HepG2 (cell line): ENCODE measurements around the gene FGF21. TPM values are rescaled to one million over a fixed set of nuclear protein-coding genes. Genes with fewer than 3 reads are reported as not detected.
A peak's percentile ranks its signal among the peaks of the same experiment; 100 is the strongest.

ENCODE experiments used
- BRF2 ChIP-seq: sonication (generic); formaldehyde crosslinking; IDR thresholded peaks from 2 replicates; pipeline ENCODE4 v1.8.1; 2022; ENCODE audit warnings: mild to moderate bottlenecking, missing genetic modification reagents
- CBX5 ChIP-seq: sonication (generic); formaldehyde crosslinking; IDR thresholded peaks from 2 replicates; pipeline ENCODE4 v1.4.0; 2020; ENCODE audit warnings: missing genetic modification reagents, borderline replicate concordance
- GATAD1 ChIP-seq: IDR thresholded peaks from 2 replicates; pipeline ENCODE4 v1.6.1; 2016; ENCODE audit warnings: missing genetic modification reagents, missing compliant biosample characterization
- HBP1 ChIP-seq: IDR thresholded peaks from 2 replicates; pipeline ENCODE4 v1.6.1; 2016; ENCODE audit warnings: low read depth, control low read depth
- IRX3 ChIP-seq: sonication (generic); formaldehyde crosslinking; IDR thresholded peaks from 2 replicates; pipeline ENCODE4 v1.8.1; 2023; ENCODE audit warnings: mild to moderate bottlenecking, low read depth, missing genetic modification reagents, borderline replicate concordance
- ISL2 ChIP-seq: sonication (generic); formaldehyde crosslinking; IDR thresholded peaks from 2 replicates; pipeline ENCODE4 v1.5.0; 2020; ENCODE audit warnings: missing genetic modification reagents
- MED8 ChIP-seq: sonication (generic); formaldehyde crosslinking; IDR thresholded peaks from 2 replicates; pipeline ENCODE4 v1.8.1; 2023; ENCODE audit warnings: mild to moderate bottlenecking, missing genetic modification reagents; ENCODE audit not compliant: insufficient replicate concordance
- NR0B2 ChIP-seq: sonication (generic); formaldehyde crosslinking; IDR thresholded peaks from 2 replicates; pipeline ENCODE4 v1.4.0; 2020; ENCODE audit warnings: mild to moderate bottlenecking, missing genetic modification reagents
- NR2F1 ChIP-seq, 2 experiments: fragments of 450-650 bp in 1 of 2; formaldehyde crosslinking in 1 of 2; IDR thresholded peaks; 2 replicates each; pipeline versions ENCODE4 v1.5.0 to v1.6.1; 2016 to 2020; ENCODE audit warnings: mild to moderate bottlenecking in 1 of 2, missing compliant biosample characterization in 1 of 2, missing genetic modification reagents in 1 of 2, moderate library complexity in 1 of 2
- PHF20 ChIP-seq: sonication (generic); formaldehyde crosslinking; IDR thresholded peaks from 2 replicates; pipeline ENCODE4 v1.5.0; 2020; ENCODE audit warnings: mild to moderate bottlenecking, missing genetic modification reagents
- RBM39 ChIP-seq: fragments of 200-400 bp; formaldehyde crosslinking; IDR thresholded peaks from one replicate; pipeline ENCODE4 v1.6.1; 2018; ENCODE audit warnings: antibody characterized with exemption, mild to moderate bottlenecking, low read depth, low read length; ENCODE audit not compliant: poor library complexity, severe bottlenecking
- RFX5 ChIP-seq: IDR thresholded peaks from 2 replicates; pipeline ENCODE4 v1.6.1; 2011; ENCODE audit warnings: low read depth, low read length, improper control_type of control experiment
- RXRA ChIP-seq: sonication (generic); formaldehyde crosslinking; IDR thresholded peaks from 2 replicates; pipeline ENCODE4 v1.5.1; 2020; ENCODE audit warnings: missing genetic modification reagents
- SP2 ChIP-seq: sonication (generic); formaldehyde crosslinking; IDR thresholded peaks from 2 replicates; pipeline ENCODE4 v1.5.1; 2020; ENCODE audit warnings: mild to moderate bottlenecking, missing genetic modification reagents
- SP4 ChIP-seq: sonication (generic); formaldehyde crosslinking; IDR thresholded peaks from 2 replicates; pipeline ENCODE4 v1.8.1; 2023; ENCODE audit warnings: mild to moderate bottlenecking, missing genetic modification reagents
- SRSF1 ChIP-seq: fragments of 200-400 bp; formaldehyde crosslinking; optimal IDR thresholded peaks from 2 replicates; pipeline ENCODE3; 2017; ENCODE audit warnings: mild to moderate bottlenecking, low read depth, low read length, moderate library complexity
- U2AF2 ChIP-seq: fragments of 200-400 bp; formaldehyde crosslinking; IDR thresholded peaks from 2 replicates; pipeline ENCODE4 v1.6.1; 2017; ENCODE audit warnings: low read depth, mild to moderate bottlenecking, low read length
- ZBTB39 ChIP-seq: sonication (generic); formaldehyde crosslinking; IDR thresholded peaks from 2 replicates; pipeline ENCODE4 v1.5.0; 2020; ENCODE audit warnings: missing genetic modification reagents
- ZFP41 ChIP-seq: sonication (generic); formaldehyde crosslinking; IDR thresholded peaks from 2 replicates; pipeline ENCODE4 v1.4.0; 2020; ENCODE audit warnings: mild to moderate bottlenecking, missing genetic modification reagents, borderline replicate concordance
- ZNF607 ChIP-seq: sonication (generic); formaldehyde crosslinking; IDR thresholded peaks from 2 replicates; pipeline ENCODE4 v1.5.1; 2020; ENCODE audit warnings: missing genetic modification reagents, mild to moderate bottlenecking, borderline replicate concordance
- ZNF629 ChIP-seq: sonication (generic); formaldehyde crosslinking; conservative IDR thresholded peaks from 2 replicates; pipeline ENCODE4 v1.5.0; 2020; ENCODE audit warnings: missing genetic modification reagents
- polyA plus RNA-seq, 8 experiments: library from polyadenylated mRNA; depleted of rRNA in 3 of 8; stranded (reverse) in 7 of 8; unstranded in 1 of 8; fragments of >200 nt; fragmentation: Illumina TruSeq in 4 of 8; extraction: Trizol in 4 of 8; gene quantifications; 2 replicates each; pipeline versions ENCODE4 v1.2.1 to v1.2.3, GENCODE V29; 2011 to 2016; ENCODE audit warnings: low read depth in 4 of 8, missing spikeins in 1 of 8, mixed read lengths in 1 of 8; ENCODE audit not compliant: insufficient read depth in 1 of 8
- total RNA-seq, 5 experiments: library from RNA; depleted of rRNA; stranded (reverse); fragments of >200 nt; fragmentation: Illumina TruSeq; extraction: Trizol; gene quantifications; 2 replicates each; pipeline ENCODE4 v1.2.3, GENCODE V29; 2016; ENCODE audit warnings: low read depth in 1 of 5
- TF ChIP-seq, protein P1 (sequence below): IDR thresholded peaks from 2 replicates; pipeline ENCODE4 v1.6.1; 2012; ENCODE audit warnings: inconsistent platforms
- TF ChIP-seq, protein P2 (sequence below): sonication (generic); formaldehyde crosslinking; IDR thresholded peaks from 2 replicates; pipeline ENCODE4 v1.4.0; 2020; ENCODE audit warnings: missing genetic modification reagents

FGF21 gene
- total and polyA plus RNA-seq, 2 of the 13 experiments (the other 11 are each of a cell fraction or from before 2014, with no cell fraction given) = 0.17 TPM; not detected in 1

- TF ChIP-seq ZFP41 (CRISPR knock-in tag) (no peak), NR0B2 (CRISPR knock-in tag) (no peak), RXRA (peak; percentile 78), RBM39 (peak; percentile 47), ZNF607 (CRISPR knock-in tag) (no peak), BRF2 (CRISPR knock-in tag) (no peak), SP2 (CRISPR knock-in tag) (peak; percentile 18; the same call in 1 of the 2 replicates), ZNF629 (CRISPR knock-in tag) (no peak), NR2F1 (CRISPR knock-in tag; IDR thresholded peaks at IDR 0.05) (no peak), GATAD1 (CRISPR knock-in tag) (no peak; the same call in 1 of the 2 replicates), ZBTB39 (CRISPR knock-in tag) (no peak), IRX3 (CRISPR knock-in tag) (no peak), SP4 (CRISPR knock-in tag) (peak; percentile 48; the same call in 1 of the 2 replicates), SRSF1 (no peak), U2AF2 (no peak), HBP1 (no peak), RFX5 (no peak), MED8 (no peak), PHF20 (CRISPR knock-in tag) (no peak), CBX5 (CRISPR knock-in tag) (0 out of 2 replicates have a peak, but pooled peaks have one; percentile 80), ISL2 (CRISPR knock-in tag) (no peak)
- TF ChIP-seq, protein P1, sequence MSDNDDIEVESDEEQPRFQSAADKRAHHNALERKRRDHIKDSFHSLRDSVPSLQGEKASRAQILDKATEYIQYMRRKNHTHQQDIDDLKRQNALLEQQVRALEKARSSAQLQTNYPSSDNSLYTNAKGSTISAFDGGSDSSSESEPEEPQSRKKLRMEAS = peak; percentile 10; the same call in 1 of the 2 replicates
- TF ChIP-seq, protein P2, sequence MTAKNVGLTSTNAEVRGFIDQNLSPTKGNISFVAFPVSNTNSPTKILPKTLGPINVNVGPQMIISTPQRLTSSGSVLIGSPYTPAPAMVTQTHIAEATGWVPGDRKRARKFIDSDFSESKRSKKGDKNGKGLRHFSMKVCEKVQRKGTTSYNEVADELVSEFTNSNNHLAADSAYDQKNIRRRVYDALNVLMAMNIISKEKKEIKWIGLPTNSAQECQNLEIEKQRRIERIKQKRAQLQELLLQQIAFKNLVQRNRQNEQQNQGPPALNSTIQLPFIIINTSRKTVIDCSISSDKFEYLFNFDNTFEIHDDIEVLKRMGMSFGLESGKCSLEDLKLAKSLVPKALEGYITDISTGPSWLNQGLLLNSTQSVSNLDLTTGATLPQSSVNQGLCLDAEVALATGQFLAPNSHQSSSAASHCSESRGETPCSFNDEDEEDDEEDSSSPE (CRISPR knock-in tag) = 0 out of 2 replicates have a peak, but pooled peaks have one; percentile 28
These were observed 39.8 kb downstream of the FGF21 start (continued) for GRCh38 chr19:48795055-48795684.
